ENCODE measurements around the gene CSNK1G3. TPM values are rescaled to one million over a fixed set of nuclear protein-coding genes. Genes with fewer than 3 reads are reported as not detected.

Gene CSNK1G3
- polyA plus RNA-seq, 2 of the 4 experiments (the other 2 are of a cell fraction) = 24.0 to 50.9 TPM

DNA sequence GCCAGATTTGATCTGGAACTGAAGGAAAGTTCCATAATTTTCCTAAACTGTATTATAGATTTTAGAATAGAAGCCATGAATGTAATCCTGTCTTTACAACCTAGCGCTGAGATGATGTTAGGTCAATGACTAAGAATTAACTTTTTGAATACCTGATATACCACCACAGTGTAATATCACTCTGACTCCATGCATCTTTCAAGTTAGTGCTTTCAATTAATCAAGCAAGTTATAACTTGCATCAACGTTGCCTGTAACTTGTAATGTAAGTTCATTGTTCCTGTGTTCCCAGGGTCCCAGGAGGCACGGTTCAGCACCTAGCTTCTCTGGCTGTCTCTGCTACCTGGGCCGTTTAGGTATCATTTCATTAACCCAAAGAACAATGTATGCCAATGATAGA is 139.3 kb downstream of the CSNK1G3 start:
- H3K4me1 ChIP-seq = no peaks in the 10 kb centered on the region
- no peak for TF ChIP-seq TFCP2L1 (CRISPR knock-in tag; IDR thresholded peaks at IDR 0.05)
- DNase-seq (ENCODE audit: low read depth in 1 of 2, low spot score in 1 of 2) (no peak), FAIRE-seq (no peak), ATAC-seq (no peak)
- POLR2A ChIA-PET = no interaction called here
- CTCF ChIA-PET = no interaction called here
- no peak overlapping the region for H3K4me2 ChIP-seq
- WGBS (ENCODE audit: missing lambda C conversion rate) = 31% methylated on average over 4 of the region's 4 CpGs
- no peak overlapping the region for H3K27ac ChIP-seq
- no peak overlapping the region for H3K4me3 ChIP-seq
- H3K9me3 ChIP-seq = no peaks in the 10 kb centered on the region

GRCh38 chr5:123659011-123659410 is 147.0 kb downstream of the CSNK1G3 start:
- TF ChIP-seq HOXB5 (CRISPR knock-in tag; IDR thresholded peaks at IDR 0.05) = no peak
- TF ChIP-seq RARB (CRISPR knock-in tag; IDR thresholded peaks at IDR 0.05) = no peak
- no peak for TF ChIP-seq BHLHE40 (IDR thresholded peaks at IDR 0.05; ENCODE audit: low read depth, low read length)
- no peak for TF ChIP-seq GATA3 (IDR thresholded peaks at IDR 0.05; ENCODE audit: borderline replicate concordance)
- no peak for TF ChIP-seq MAX (IDR thresholded peaks at IDR 0.05)
- TF ChIP-seq RAD21 (conservative IDR thresholded peaks at IDR 0.05 in 1 of 2, IDR thresholded peaks at IDR 0.05 in 1 of 2) = no peak
- TF ChIP-seq BCL3 (IDR thresholded peaks at IDR 0.05) = no peak
- TF ChIP-seq, protein P1, sequence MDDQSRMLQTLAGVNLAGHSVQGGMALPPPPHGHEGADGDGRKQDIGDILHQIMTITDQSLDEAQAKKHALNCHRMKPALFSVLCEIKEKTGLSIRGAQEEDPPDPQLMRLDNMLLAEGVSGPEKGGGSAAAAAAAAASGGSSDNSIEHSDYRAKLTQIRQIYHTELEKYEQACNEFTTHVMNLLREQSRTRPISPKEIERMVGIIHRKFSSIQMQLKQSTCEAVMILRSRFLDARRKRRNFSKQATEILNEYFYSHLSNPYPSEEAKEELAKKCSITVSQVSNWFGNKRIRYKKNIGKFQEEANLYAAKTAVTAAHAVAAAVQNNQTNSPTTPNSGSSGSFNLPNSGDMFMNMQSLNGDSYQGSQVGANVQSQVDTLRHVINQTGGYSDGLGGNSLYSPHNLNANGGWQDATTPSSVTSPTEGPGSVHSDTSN (IDR thresholded peaks at IDR 0.05) = no peak
- TF ChIP-seq, protein P2, sequence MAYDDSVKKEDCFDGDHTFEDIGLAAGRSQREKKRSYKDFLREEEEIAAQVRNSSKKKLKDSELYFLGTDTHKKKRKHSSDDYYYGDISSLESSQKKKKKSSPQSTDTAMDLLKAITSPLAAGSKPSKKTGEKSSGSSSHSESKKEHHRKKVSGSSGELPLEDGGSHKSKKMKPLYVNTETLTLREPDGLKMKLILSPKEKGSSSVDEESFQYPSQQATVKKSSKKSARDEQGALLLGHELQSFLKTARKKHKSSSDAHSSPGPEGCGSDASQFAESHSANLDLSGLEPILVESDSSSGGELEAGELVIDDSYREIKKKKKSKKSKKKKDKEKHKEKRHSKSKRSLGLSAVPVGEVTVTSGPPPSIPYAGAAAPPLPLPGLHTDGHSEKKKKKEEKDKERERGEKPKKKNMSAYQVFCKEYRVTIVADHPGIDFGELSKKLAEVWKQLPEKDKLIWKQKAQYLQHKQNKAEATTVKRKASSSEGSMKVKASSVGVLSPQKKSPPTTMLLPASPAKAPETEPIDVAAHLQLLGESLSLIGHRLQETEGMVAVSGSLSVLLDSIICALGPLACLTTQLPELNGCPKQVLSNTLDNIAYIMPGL (CRISPR knock-in tag; IDR thresholded peaks at IDR 0.05; ENCODE audit: borderline replicate concordance) = no peak
- no peak for TF ChIP-seq CHD4 (IDR thresholded peaks at IDR 0.05; ENCODE audit: borderline replicate concordance)
- no peak for TF ChIP-seq CHD2 (IDR thresholded peaks at IDR 0.05; ENCODE audit: low read length, partially characterized antibody)
- TF ChIP-seq RFX5 (IDR thresholded peaks at IDR 0.05) = no peak
- FAIRE-seq (no peak), ATAC-seq (no peak), DNase-seq (ENCODE audit: low read depth in 1 of 2, low spot score in 1 of 2) (no peak)
- CTCF ChIA-PET = no interaction called here
- no peak overlapping the region for H3K4me2 ChIP-seq
- WGBS (ENCODE audit: missing lambda C conversion rate) = 58% methylated on average over 2 of the region's 2 CpGs
- no peak overlapping the region for H3K27ac ChIP-seq
- no peak overlapping the region for H3K4me3 ChIP-seq
- no peaks in the 10 kb centered on the region for H3K4me1 ChIP-seq
- POLR2A ChIA-PET = no interaction called here
- H3K9me3 ChIP-seq = no peaks in the 10 kb centered on the region

DNA sequence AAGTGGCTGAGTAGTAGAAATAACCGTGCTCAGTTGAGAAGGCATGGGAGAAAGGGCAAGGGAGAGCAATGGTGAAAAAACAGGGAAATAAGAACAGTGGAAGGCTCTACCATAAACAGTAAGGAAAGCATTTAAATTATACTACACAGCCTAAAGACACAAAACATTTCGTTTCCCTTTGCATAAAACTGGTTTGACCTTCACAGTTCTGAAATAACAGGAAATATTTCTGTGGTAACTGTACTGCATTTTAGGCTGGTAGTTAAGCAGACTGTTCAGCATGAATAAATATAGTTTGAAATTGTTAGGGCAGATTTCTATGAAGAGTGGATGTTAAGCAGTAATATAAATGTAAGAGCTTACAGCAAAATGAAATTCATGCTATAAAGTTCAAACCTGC is 147.5 kb downstream of the CSNK1G3 start:
- no peak overlapping the region for H3K27ac ChIP-seq
- no peak for ATAC-seq
- no peak overlapping the region for H3K4me3 ChIP-seq
- H3K4me1 ChIP-seq = no peaks in the 10 kb centered on the region
- no peak overlapping the region for H3K4me2 ChIP-seq
- no peak for FAIRE-seq
- CTCF ChIA-PET = no interaction called here
- no peaks in the 10 kb centered on the region for H3K9me3 ChIP-seq
- WGBS (ENCODE audit: missing lambda C conversion rate) = 2% methylated on average over 2 of the region's 2 CpGs
- POLR2A ChIA-PET = no interaction called here
- DNase-seq (ENCODE audit: low read depth in 1 of 2, low spot score in 1 of 2) = no peak
- no peak for TF ChIP-seq ZSCAN20 (CRISPR knock-in tag; IDR thresholded peaks at IDR 0.05)
- no peak for TF ChIP-seq ELK1 (IDR thresholded peaks at IDR 0.05; ENCODE audit: low read depth, low read length)
- TF ChIP-seq, protein P3, sequence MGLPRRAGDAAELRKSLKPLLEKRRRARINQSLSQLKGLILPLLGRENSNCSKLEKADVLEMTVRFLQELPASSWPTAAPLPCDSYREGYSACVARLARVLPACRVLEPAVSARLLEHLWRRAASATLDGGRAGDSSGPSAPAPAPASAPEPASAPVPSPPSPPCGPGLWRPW (IDR thresholded peaks at IDR 0.05) = no peak
- no peak for TF ChIP-seq ZC3H11A (IDR thresholded peaks at IDR 0.05)
- TF ChIP-seq BHLHE40 (IDR thresholded peaks at IDR 0.05; ENCODE audit: low read depth, low read length) = no peak
- TF ChIP-seq USF2 (IDR thresholded peaks at IDR 0.05) = no peak
- no peak for TF ChIP-seq NR3C1 (IDR thresholded peaks at IDR 0.05)
- TF ChIP-seq PHF8 (IDR thresholded peaks at IDR 0.05; ENCODE audit: borderline replicate concordance, low read depth) = no peak
- TF ChIP-seq FOSB (CRISPR knock-in tag; IDR thresholded peaks at IDR 0.05) = no peak
- TF ChIP-seq CHD2 (IDR thresholded peaks at IDR 0.05; ENCODE audit: low read length, partially characterized antibody) = no peak
- TF ChIP-seq RARB (CRISPR knock-in tag; IDR thresholded peaks at IDR 0.05) = no peak
- no peak for TF ChIP-seq MAX (IDR thresholded peaks at IDR 0.05)
- no peak for TF ChIP-seq SMC3 (IDR thresholded peaks at IDR 0.05)
- TF ChIP-seq, protein P4, sequence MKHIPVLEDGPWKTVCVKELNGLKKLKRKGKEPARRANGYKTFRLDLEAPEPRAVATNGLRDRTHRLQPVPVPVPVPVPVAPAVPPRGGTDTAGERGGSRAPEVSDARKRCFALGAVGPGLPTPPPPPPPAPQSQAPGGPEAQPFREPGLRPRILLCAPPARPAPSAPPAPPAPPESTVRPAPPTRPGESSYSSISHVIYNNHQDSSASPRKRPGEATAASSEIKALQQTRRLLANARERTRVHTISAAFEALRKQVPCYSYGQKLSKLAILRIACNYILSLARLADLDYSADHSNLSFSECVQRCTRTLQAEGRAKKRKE (CRISPR knock-in tag; IDR thresholded peaks at IDR 0.05; ENCODE audit: low read depth) = no peak
- no peak for TF ChIP-seq ZFP36 (IDR thresholded peaks at IDR 0.05; ENCODE audit: borderline replicate concordance, partially characterized antibody)
- no peak for TF ChIP-seq FOXS1 (CRISPR knock-in tag; IDR thresholded peaks at IDR 0.05)

Data from A549 (cell line).